Esophagus muscularis mucosa (tissue), 4 donors: ENCODE results near the gene KRTAP5-2.

Experiments used
- EP300 ChIP-seq: sonication (generic); formaldehyde crosslinking; IDR thresholded peaks from one replicate; pipeline ENCODE4 v1.6.1; 2017; ENCODE audit warnings: antibody characterized with exemption
- POLR2A ChIP-seq: fragments of 450-650 bp; IDR thresholded peaks from one replicate; pipeline ENCODE4 v1.6.1; 2017; ENCODE audit warnings: antibody characterized with exemption, moderate library complexity, mild to moderate bottlenecking, low read depth
- POLR2AphosphoS5 ChIP-seq, 2 donors: sonication (generic); formaldehyde crosslinking; IDR thresholded peaks; one replicate each; pipeline ENCODE4 v1.6.1; 2017; ENCODE audit warnings: antibody characterized with exemption in 2 of 2
- TF ChIP-seq, protein P1 (sequence below), 3 experiments: fragments of 200-600 bp in 2 of 3; fragments of 450-650 bp in 1 of 3; sonication (generic) in 2 of 3; IDR thresholded peaks; one replicate each; pipeline ENCODE4 v1.5.1; 2017 to 2019; ENCODE audit warnings: antibody characterized with exemption in 3 of 3, mild to moderate bottlenecking in 2 of 3, moderate library complexity in 1 of 3

DNA sequence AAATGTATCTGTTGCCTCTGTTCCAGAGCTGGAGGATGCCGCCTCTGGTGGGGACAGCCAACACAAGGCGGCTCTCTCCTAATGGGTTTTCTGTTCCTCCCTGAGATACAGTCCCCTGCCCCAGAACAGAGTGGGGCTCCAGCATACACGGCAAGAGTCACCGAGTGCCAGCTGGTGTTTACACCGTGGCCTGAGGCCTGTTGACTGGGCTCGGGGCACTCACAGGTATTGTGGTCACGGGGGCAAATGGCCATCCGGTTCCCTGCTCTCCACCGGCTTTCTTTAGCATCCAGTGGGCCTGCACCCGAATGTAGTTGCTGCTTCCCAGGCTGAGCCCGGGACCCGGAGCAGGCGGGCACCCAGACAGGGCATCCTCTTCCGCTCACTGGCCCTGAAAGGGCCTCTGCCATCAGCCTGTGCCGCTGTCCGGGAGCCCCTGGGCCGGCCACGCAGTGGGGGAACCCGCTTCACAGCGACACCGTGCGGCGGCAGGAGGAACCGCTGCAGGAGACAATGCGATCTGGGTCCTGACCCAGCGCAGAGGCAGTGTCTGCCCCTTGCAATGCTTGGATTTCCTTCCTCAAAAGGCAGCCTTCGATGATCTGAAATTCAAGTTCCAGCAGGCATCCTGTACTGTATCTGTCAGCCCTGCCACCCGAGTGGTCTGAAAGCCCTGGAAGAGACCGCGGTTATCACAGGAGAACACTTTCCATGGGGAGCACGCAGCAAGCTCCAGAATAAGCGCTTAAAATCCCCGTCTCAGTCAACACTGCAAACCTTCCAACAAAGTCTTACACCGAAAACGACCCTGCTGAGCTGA is 30.6 kb upstream of the KRTAP5-2 start:
- TF ChIP-seq, protein P1, sequence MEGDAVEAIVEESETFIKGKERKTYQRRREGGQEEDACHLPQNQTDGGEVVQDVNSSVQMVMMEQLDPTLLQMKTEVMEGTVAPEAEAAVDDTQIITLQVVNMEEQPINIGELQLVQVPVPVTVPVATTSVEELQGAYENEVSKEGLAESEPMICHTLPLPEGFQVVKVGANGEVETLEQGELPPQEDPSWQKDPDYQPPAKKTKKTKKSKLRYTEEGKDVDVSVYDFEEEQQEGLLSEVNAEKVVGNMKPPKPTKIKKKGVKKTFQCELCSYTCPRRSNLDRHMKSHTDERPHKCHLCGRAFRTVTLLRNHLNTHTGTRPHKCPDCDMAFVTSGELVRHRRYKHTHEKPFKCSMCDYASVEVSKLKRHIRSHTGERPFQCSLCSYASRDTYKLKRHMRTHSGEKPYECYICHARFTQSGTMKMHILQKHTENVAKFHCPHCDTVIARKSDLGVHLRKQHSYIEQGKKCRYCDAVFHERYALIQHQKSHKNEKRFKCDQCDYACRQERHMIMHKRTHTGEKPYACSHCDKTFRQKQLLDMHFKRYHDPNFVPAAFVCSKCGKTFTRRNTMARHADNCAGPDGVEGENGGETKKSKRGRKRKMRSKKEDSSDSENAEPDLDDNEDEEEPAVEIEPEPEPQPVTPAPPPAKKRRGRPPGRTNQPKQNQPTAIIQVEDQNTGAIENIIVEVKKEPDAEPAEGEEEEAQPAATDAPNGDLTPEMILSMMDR (IDR thresholded peaks at IDR 0.05), result peak; percentile 72 to 97 (median 77)
- TF ChIP-seq POLR2A, result no peak
- no peak for TF ChIP-seq EP300
- TF ChIP-seq POLR2AphosphoS5 (IDR thresholded peaks at IDR 0.05), result no peak
